PC-3 (cell line): ENCODE data around the gene RGPD3.
"Not testable (repeated sequence)": the region's sequence is repeated elsewhere in the genome, so short reads cannot be mapped to it uniquely, and the experiment has no call there.

Experiments
- CTCF ChIP-seq: fragments of 300-600 bp; sonication (generic); conservative IDR thresholded peaks from 2 replicates; pipeline ENCODE4 v1.5.1; 2017; ENCODE audit warnings: antibody characterized with exemption, low read depth, mild to moderate bottlenecking, low read length
- EZH2 ChIP-seq: fragments of 300-600 bp; sonication (generic); IDR thresholded peaks from one replicate; pipeline ENCODE4 v1.6.1; 2017; ENCODE audit warnings: antibody characterized with exemption, mild to moderate bottlenecking, low read length; ENCODE audit not compliant: unreplicated experiment
- EZH2phosphoT487 ChIP-seq: fragments of 300-600 bp; sonication (generic); IDR thresholded peaks from 2 replicates; pipeline ENCODE4 v1.6.1; 2018; ENCODE audit warnings: mild to moderate bottlenecking, antibody characterized with exemption, low read length, borderline replicate concordance

- TF ChIP-seq CTCF, EZH2, EZH2phosphoT487: not testable (repeated sequence)
Measured at GRCh38 chr2:106513391-106513790, 45.2 kb upstream of the RGPD3 start.
